Lower leg skin (tissue), 3 donors: ENCODE measurements around the gene SLCO6A1.
"Not testable (repeated sequence)": the region's sequence is repeated elsewhere in the genome, so short reads cannot be mapped to it uniquely, and the experiment has no call there.

Experiments
- POLR2A ChIP-seq, 2 donors: fragments of 450-650 bp; IDR thresholded peaks; one replicate each; pipeline ENCODE4 v1.6.1; 2016 to 2017; ENCODE audit warnings: antibody characterized with exemption in 2 of 2, mild to moderate bottlenecking in 1 of 2, moderate library complexity in 1 of 2
- TF ChIP-seq, protein P1 (sequence below), 3 donors: fragments of 450-650 bp; IDR thresholded peaks; one replicate each; pipeline ENCODE4 v1.5.1; 2016; ENCODE audit warnings: antibody characterized with exemption in 3 of 3, mild to moderate bottlenecking in 3 of 3, moderate library complexity in 2 of 3

DNA sequence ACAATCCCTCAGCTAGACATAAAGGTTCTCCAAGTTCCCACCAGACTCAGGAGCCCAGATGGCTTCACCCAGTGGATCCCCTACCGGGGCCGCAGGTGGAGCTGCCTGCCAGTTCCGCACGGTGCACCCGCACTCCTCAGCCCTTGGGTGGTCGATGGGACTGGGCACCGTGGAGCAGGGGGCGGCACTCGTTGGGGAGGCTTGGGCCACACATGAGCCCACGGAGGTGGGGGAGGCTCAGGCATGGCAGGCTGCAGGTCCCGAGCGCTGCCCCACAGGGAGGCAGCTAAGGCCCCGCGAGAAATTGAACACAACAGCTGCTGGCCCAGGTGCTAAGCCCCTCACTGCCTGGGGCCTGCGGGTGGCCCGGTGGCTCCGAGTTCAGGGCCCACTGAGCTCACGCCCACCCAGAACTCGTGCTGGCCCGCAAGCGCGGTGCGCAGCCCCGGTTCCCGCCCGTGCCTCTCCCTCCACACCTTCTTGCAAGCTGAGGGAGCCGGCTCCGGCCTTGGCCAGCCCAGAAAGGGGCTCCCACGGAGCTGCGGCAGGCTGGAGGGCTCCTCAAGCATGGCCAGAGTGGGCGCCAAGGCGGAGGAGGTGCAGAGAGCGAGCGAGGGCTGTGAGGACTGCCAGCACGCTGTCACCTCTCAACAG, 7.4 kb downstream of the SLCO6A1 start:
- TF ChIP-seq, protein P1, sequence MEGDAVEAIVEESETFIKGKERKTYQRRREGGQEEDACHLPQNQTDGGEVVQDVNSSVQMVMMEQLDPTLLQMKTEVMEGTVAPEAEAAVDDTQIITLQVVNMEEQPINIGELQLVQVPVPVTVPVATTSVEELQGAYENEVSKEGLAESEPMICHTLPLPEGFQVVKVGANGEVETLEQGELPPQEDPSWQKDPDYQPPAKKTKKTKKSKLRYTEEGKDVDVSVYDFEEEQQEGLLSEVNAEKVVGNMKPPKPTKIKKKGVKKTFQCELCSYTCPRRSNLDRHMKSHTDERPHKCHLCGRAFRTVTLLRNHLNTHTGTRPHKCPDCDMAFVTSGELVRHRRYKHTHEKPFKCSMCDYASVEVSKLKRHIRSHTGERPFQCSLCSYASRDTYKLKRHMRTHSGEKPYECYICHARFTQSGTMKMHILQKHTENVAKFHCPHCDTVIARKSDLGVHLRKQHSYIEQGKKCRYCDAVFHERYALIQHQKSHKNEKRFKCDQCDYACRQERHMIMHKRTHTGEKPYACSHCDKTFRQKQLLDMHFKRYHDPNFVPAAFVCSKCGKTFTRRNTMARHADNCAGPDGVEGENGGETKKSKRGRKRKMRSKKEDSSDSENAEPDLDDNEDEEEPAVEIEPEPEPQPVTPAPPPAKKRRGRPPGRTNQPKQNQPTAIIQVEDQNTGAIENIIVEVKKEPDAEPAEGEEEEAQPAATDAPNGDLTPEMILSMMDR (IDR thresholded peaks at IDR 0.05) = not testable (repeated sequence)
- not testable (repeated sequence) for TF ChIP-seq POLR2A (IDR thresholded peaks at IDR 0.05)
